ENCODE measurements around the gene NLRP13. TPM values are rescaled to one million over a fixed set of nuclear protein-coding genes. Genes with fewer than 3 reads are reported as not detected.

Gene NLRP13
- total RNA-seq, 1 experiment from 2014 or later = not detected

- no peak for DNase-seq (ENCODE audit: low read depth)
These were observed 29.9 kb downstream of the NLRP13 start for GRCh38 chr19:55902080-55902751.

GRCh38 chr19:55901369-55902079 is 30.6 kb downstream of the NLRP13 start:
- no peak for DNase-seq (ENCODE audit: low read depth)

- no peak for DNase-seq (ENCODE audit: low read depth)
These were observed 33.2 kb downstream of the NLRP13 start for GRCh38 chr19:55898911-55899310.

GRCh38 chr19:55882626-55883025 is 49.5 kb downstream of the NLRP13 start:
- no peak for DNase-seq (ENCODE audit: low read depth)

- no peak for DNase-seq (ENCODE audit: low read depth)
These were observed 54.9 kb downstream of the NLRP13 start for GRCh38 chr19:55877211-55877610.

GRCh38 chr19:55870736-55871135 is 61.4 kb downstream of the NLRP13 start:
- no peak for DNase-seq (ENCODE audit: low read depth)

- DNase-seq (ENCODE audit: low read depth) = no peak
These were observed 65.0 kb downstream of the NLRP13 start for GRCh38 chr19:55867101-55867500.

- DNase-seq (ENCODE audit: low read depth) = no peak
These were observed 65.6 kb downstream of the NLRP13 start for GRCh38 chr19:55866521-55866920.

GRCh38 chr19:55858969-55859368 is 73.2 kb downstream of the NLRP13 start:
- no peak for DNase-seq (ENCODE audit: low read depth)

GRCh38 chr19:55858401-55858800 is 73.7 kb downstream of the NLRP13 start:
- DNase-seq (ENCODE audit: low read depth) = no peak

- no peak for DNase-seq (ENCODE audit: low read depth)
These were observed 74.2 kb downstream of the NLRP13 start for GRCh38 chr19:55857974-55858373.

GRCh38 chr19:55857149-55857548 is 75.0 kb downstream of the NLRP13 start:
- no peak for DNase-seq (ENCODE audit: low read depth)

- no peak for DNase-seq (ENCODE audit: low read depth)
These were observed 77.0 kb downstream of the NLRP13 start for GRCh38 chr19:55855160-55855559.

Other genes starting within 250 kb of the NLRP13 start
- not detected in 2 replicates for gene NLRP9, start 193.9 kb downstream of the NLRP13 start, total RNA-seq (2014; rRNA removed; shearing (Covaris generic))
- 64.2 and 89.1 TPM in 2 replicates for gene RFPL4A, start 173.2 kb downstream of the NLRP13 start, total RNA-seq (2014; rRNA removed; shearing (Covaris generic))
- gene RFPL4AL1, start 163.2 kb downstream of the NLRP13 start, total RNA-seq (2014; rRNA removed; shearing (Covaris generic)) = 46.6 and 54.4 TPM in 2 replicates
- 4.1 and 5.1 TPM in 2 replicates for gene NLRP11, start 100.3 kb downstream of the NLRP13 start, total RNA-seq (2014; rRNA removed; shearing (Covaris generic))
- gene NLRP4, start 95.8 kb downstream of the NLRP13 start, total RNA-seq (2014; rRNA removed; shearing (Covaris generic)) = 0.60 and 0.80 TPM in 2 replicates
- gene NLRP8, start 15.5 kb upstream of the NLRP13 start, total RNA-seq (2014; rRNA removed; shearing (Covaris generic)) = 0.06 TPM in 1 of 2 replicates, not detected in the other
- gene NLRP5, start 54.4 kb upstream of the NLRP13 start, total RNA-seq (2014; rRNA removed; shearing (Covaris generic)) = 4.9 and 5.1 TPM in 2 replicates
- 18.8 and 43.8 TPM in 2 replicates for gene ZNF787, start 189.0 kb upstream of the NLRP13 start, total RNA-seq (2014; rRNA removed; shearing (Covaris generic))
- 24.3 and 36.4 TPM in 2 replicates for gene ZNF444, start 209.0 kb upstream of the NLRP13 start, total RNA-seq (2014; rRNA removed; shearing (Covaris generic))
- not detected in 2 replicates for gene GALP, start 243.7 kb upstream of the NLRP13 start, total RNA-seq (2014; rRNA removed; shearing (Covaris generic))